Measurements from ENCODE around the gene PLA2G4B. TPM values are rescaled to one million over a fixed set of nuclear protein-coding genes. Genes with fewer than 3 reads are reported as not detected.

PLA2G4B gene
- total and polyA plus RNA-seq, 9 donors, result 4.8 to 17.5 (median 10.6) TPM

GRCh38 chr15:41790756-41791546 is 47.7 kb upstream of the PLA2G4B start:
- no peaks in the 10 kb centered on the region for H3K27me3 ChIP-seq
- TF ChIP-seq POLR2A (IDR thresholded peaks at IDR 0.05), result no peak
- TF ChIP-seq EP300 (IDR thresholded peaks at IDR 0.05), result no peak
- TF ChIP-seq CTCF (IDR thresholded peaks at IDR 0.05), result no peak
- H3K4me1 ChIP-seq (ENCODE audit: insufficient read depth), result peaks cover 27% of the 10 kb centered on the region
- intact Hi-C loops (cut with DNase I), result no loop called here
- 71 to 75% (median 74%) methylated on average over 5 of the region's 5 CpGs for WGBS, 3 donors
- H3K9me3 ChIP-seq, result no peaks in the 10 kb centered on the region
- no peak overlapping the region for H3K4me3 ChIP-seq
- no peak for DNase-seq
- H3K27ac ChIP-seq, result no peak overlapping the region
- H3K36me3 ChIP-seq, result no peaks in the 10 kb centered on the region

DNA sequence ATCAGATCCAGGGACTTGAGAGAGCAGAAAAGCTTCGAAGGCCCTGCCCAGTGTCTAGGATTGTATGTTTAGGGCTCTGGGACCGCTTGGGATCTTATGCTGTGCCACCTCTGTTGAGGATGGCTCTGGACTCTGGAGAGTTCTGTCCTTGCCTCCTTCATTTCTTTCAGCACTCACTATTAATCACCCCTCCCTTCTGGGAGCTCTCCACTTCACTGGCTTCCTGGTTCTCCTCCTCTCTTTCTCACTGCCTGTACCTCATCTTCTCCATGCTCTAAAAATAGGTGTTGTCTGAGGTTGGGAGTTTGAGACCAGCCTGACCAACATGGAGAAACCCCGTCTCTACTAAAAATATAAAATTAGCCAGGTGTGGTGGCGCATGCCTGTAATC is 47.1 kb upstream of the PLA2G4B start:
- Histone ChIP-seq H3K27me3 (no peaks in the 10 kb centered on the region), H3K4me1 (ENCODE audit: insufficient read depth) (peaks cover 30% of the 10 kb centered on the region), H3K4me3 (no peak overlapping the region), H3K9me3 (no peaks in the 10 kb centered on the region), H3K36me3 (no peaks in the 10 kb centered on the region), H3K27ac (no peak overlapping the region)
- no peak for TF ChIP-seq EP300 (IDR thresholded peaks at IDR 0.05)
- no peak for TF ChIP-seq POLR2A (IDR thresholded peaks at IDR 0.05)
- no peak for TF ChIP-seq CTCF (IDR thresholded peaks at IDR 0.05)
- 89 to 96% (median 90%) methylated on average over 4 of the region's 4 CpGs for WGBS, 3 donors
- intact Hi-C loops (cut with DNase I), result no loop called here
- DNase-seq, result no peak

DNA sequence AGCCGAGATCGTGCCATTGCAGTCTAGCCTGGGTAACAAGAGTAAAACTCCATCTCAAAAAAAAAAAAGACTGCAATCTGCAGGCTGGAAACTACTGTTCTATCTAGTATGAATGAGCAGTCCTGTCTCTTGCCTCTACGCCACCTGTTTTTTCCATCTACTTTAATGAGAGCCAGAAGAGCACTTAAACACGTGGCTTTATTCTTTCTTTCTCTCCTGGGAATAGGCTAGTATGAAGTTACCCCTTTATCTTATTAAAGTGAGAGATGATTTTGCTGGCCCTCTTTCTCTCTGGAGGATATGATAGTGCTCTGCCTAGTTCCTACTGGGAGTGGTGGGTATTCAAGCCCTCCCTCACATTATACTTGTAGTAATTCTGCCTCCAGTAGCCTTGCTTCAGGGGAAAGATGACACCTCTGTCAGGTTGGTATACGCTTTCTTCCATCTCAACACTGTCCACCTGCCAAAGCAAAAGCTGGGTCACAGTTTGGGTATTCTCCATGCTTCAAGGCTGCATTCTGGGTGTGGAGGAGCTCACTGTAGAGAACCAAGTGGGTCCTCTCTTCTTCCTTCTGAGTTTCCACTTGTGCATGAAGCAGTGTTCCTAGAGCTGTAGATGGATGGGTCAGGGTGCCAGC is 46.5 kb upstream of the PLA2G4B start:
- no peaks in the 10 kb centered on the region for H3K36me3 ChIP-seq
- H3K27me3 ChIP-seq, result no peaks in the 10 kb centered on the region
- H3K4me3 ChIP-seq, result no peak overlapping the region
- intact Hi-C loops (cut with DNase I), result no loop called here
- TF ChIP-seq EP300 (IDR thresholded peaks at IDR 0.05) (no peak), CTCF (IDR thresholded peaks at IDR 0.05) (no peak), POLR2A (IDR thresholded peaks at IDR 0.05) (no peak)
- H3K4me1 ChIP-seq (ENCODE audit: insufficient read depth), result peaks cover 31% of the 10 kb centered on the region
- H3K9me3 ChIP-seq, result no peaks in the 10 kb centered on the region
- DNase-seq, result no peak
- no peak overlapping the region for H3K27ac ChIP-seq
- 80 to 86% (median 84%) methylated on average over 5 of the region's 5 CpGs for WGBS, 3 donors

DNA sequence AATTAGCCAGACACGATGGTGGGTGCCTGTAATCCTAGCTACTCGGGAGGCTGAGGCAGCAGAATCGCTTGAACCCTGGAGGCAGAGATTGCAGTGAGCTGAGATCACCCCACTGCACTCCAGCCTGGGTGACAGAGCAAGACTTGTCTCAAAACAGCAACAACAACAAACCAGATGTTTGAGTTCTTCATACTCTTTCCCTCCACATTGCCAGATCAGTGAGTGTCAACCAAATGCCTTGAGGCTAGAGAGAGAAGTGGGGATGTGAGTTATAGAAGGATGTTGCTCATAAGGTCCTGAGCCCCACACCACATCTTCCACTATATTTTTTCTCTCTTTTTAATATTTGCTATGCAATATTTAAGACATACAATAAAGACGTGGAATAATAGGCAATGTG is 44.6 kb upstream of the PLA2G4B start:
- WGBS, 3 donors, result 65 to 83% (median 75%) methylated on average over 4 of the region's 4 CpGs
- H3K27me3 ChIP-seq, result no peaks in the 10 kb centered on the region
- no peak overlapping the region for H3K4me3 ChIP-seq
- intact Hi-C loops (cut with DNase I), result no loop called here
- no peaks in the 10 kb centered on the region for H3K9me3 ChIP-seq
- no peak for DNase-seq
- H3K4me1 ChIP-seq (ENCODE audit: insufficient read depth), result peaks cover 31% of the 10 kb centered on the region
- TF ChIP-seq EP300 (IDR thresholded peaks at IDR 0.05), result no peak
- TF ChIP-seq POLR2A (IDR thresholded peaks at IDR 0.05), result no peak
- TF ChIP-seq CTCF (IDR thresholded peaks at IDR 0.05), result no peak
- no peaks in the 10 kb centered on the region for H3K36me3 ChIP-seq
- H3K27ac ChIP-seq, result no peak overlapping the region
